Measurements from ENCODE around the gene CASQ1. TPM values are rescaled to one million over a fixed set of nuclear protein-coding genes. Genes with fewer than 3 reads are reported as not detected.

The CASQ1 gene
- total RNA-seq, 1 donor from 2014 or later, result 0.25 TPM

DNA sequence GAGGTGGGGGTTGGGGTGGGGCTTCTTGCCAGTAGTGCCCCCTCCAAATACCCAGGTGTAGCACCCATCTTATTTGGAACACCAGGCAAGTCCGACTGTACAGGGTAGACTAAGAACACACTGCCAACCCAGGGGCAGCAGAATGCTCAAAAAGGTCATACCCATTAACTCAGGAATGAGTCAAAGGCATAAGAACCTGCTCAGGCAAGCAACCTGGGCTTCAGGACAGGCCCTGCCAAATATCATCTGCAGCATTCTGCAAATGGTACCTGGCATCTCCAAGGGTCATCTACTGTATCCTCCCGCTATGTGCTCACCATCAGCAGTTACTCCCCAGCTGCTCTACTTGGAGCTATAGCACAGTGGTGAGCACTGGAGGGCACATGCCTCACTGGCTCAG is 34.2 kb downstream of the CASQ1 start:
- DNase-seq (ENCODE audit: low spot score), result no peak
- peaks cover 6% of the 10 kb centered on the region for H3K4me1 Mint-ChIP-seq (ENCODE audit: low read depth)
- no peak for TF ChIP-seq CTCF (IDR thresholded peaks at IDR 0.05)
- no peaks in the 10 kb centered on the region for H3K27me3 Mint-ChIP-seq (ENCODE audit: low read depth)
- no peaks in the 10 kb centered on the region for H3K9me3 Mint-ChIP-seq (ENCODE audit: low read depth)
- no peak overlapping the region for H3K27ac Mint-ChIP-seq (ENCODE audit: unreplicated experiment)
- H3K4me3 Mint-ChIP-seq (ENCODE audit: unreplicated experiment), result no peak overlapping the region
- H3K36me3 Mint-ChIP-seq (ENCODE audit: low read depth), result peaks cover 20% of the 10 kb centered on the region

DNA sequence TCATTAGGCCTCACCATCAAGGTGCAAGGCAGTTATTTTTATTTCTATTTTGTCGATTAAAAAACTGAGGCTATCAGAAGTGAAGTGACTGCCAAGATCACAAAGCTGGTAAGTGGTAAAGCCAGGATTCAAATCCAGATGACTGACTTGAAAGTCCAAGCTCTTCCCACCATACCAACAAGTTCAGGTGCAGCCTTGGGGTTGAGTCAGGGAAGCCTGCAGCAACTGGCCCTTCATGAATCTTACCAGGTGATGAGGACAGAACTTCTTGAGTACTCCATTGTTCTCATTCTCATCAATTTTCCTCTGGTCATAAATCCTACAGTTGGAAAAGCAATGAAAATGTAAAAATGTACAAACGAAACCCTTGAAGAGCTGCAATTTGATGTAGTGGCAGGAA is 35.0 kb downstream of the CASQ1 start:
- H3K9me3 Mint-ChIP-seq (ENCODE audit: low read depth), result no peaks in the 10 kb centered on the region
- no peaks in the 10 kb centered on the region for H3K4me1 Mint-ChIP-seq (ENCODE audit: low read depth)
- H3K36me3 Mint-ChIP-seq (ENCODE audit: low read depth), result peaks cover 24% of the 10 kb centered on the region
- no peak overlapping the region for H3K4me3 Mint-ChIP-seq (ENCODE audit: unreplicated experiment)
- no peaks in the 10 kb centered on the region for H3K27me3 Mint-ChIP-seq (ENCODE audit: low read depth)
- DNase-seq (ENCODE audit: low spot score), result no peak
- no peak overlapping the region for H3K27ac Mint-ChIP-seq (ENCODE audit: unreplicated experiment)
- no peak for TF ChIP-seq CTCF (IDR thresholded peaks at IDR 0.05)

- peaks cover 29% of the 10 kb centered on the region for H3K36me3 Mint-ChIP-seq (ENCODE audit: low read depth)
- no peak for DNase-seq (ENCODE audit: low spot score)
- H3K27ac Mint-ChIP-seq (ENCODE audit: unreplicated experiment), result no peak overlapping the region
- no peaks in the 10 kb centered on the region for H3K27me3 Mint-ChIP-seq (ENCODE audit: low read depth)
- H3K4me1 Mint-ChIP-seq (ENCODE audit: low read depth), result no peaks in the 10 kb centered on the region
- H3K4me3 Mint-ChIP-seq (ENCODE audit: unreplicated experiment), result no peak overlapping the region
- H3K9me3 Mint-ChIP-seq (ENCODE audit: low read depth), result no peaks in the 10 kb centered on the region
- TF ChIP-seq CTCF (IDR thresholded peaks at IDR 0.05), result no peak
Observed at GRCh38 chr1:160226623-160227022, 36.2 kb downstream of the CASQ1 start.

- TF ChIP-seq CTCF (IDR thresholded peaks at IDR 0.05), result no peak
- H3K4me3 Mint-ChIP-seq (ENCODE audit: unreplicated experiment), result no peak overlapping the region
- no peak for DNase-seq (ENCODE audit: low spot score)
- H3K27me3 Mint-ChIP-seq (ENCODE audit: low read depth), result no peaks in the 10 kb centered on the region
- H3K36me3 Mint-ChIP-seq (ENCODE audit: low read depth), result peaks cover 29% of the 10 kb centered on the region
- no peaks in the 10 kb centered on the region for H3K9me3 Mint-ChIP-seq (ENCODE audit: low read depth)
- no peaks in the 10 kb centered on the region for H3K4me1 Mint-ChIP-seq (ENCODE audit: low read depth)
- H3K27ac Mint-ChIP-seq (ENCODE audit: unreplicated experiment), result no peak overlapping the region
Observed at GRCh38 chr1:160227034-160227433, 36.7 kb downstream of the CASQ1 start.

GRCh38 chr1:160227561-160227960 is 37.2 kb downstream of the CASQ1 start:
- H3K27me3 Mint-ChIP-seq (ENCODE audit: low read depth), result no peaks in the 10 kb centered on the region
- DNase-seq (ENCODE audit: low spot score), result no peak
- no peaks in the 10 kb centered on the region for H3K9me3 Mint-ChIP-seq (ENCODE audit: low read depth)
- no peak overlapping the region for H3K27ac Mint-ChIP-seq (ENCODE audit: unreplicated experiment)
- no peak overlapping the region for H3K4me3 Mint-ChIP-seq (ENCODE audit: unreplicated experiment)
- peaks cover 26% of the 10 kb centered on the region for H3K36me3 Mint-ChIP-seq (ENCODE audit: low read depth)
- no peak for TF ChIP-seq CTCF (IDR thresholded peaks at IDR 0.05)
- H3K4me1 Mint-ChIP-seq (ENCODE audit: low read depth), result no peaks in the 10 kb centered on the region

Measured in chondrocyte (in vitro differentiated cells).